ENCODE measurements around the gene CPXM2.

The CPXM2 gene

GRCh38 chr10:123722351-123722750, 169.3 kb downstream of the CPXM2 start:
- Mint-ChIP-seq H3K27ac (no peak overlapping the region), H3K9me3 (no peaks in the 10 kb centered on the region), H3K4me1 (no peaks in the 10 kb centered on the region), H3K4me3 (no peak overlapping the region), H3K36me3 (no peaks in the 10 kb centered on the region), H3K27me3 (peaks cover 8% of the 10 kb centered on the region)
- ATAC-seq, result no peak

DNA sequence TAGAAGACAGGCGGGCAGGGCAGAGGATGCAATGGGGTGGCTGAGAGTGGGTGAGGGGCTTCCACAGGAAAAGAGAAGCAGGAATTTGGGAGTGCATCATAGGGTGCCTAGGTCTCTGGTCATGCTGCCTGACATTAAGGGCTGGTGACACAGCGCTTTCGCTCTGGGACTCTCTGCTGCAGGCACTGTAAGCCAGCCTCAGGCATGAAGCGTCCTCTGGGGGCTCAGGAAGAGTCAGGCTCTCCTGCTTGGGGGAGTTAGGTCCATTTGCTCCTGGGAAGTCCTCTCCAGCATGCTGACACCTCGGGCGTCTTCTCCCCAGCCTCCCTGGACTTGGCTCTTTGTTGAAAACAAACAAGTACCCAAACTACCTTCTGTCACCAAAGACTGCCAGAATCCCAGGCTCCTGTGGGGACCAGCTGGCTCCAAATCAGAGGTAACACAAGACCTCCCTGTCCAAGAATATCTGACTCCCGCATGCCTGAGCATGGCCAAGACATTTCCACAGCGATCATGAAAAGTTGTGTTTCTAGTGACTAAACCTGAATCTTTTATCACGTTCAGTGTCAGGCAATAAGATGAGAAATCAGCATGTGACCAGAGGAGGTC, 170.1 kb downstream of the CPXM2 start:
- H3K36me3 Mint-ChIP-seq, result no peaks in the 10 kb centered on the region
- H3K9me3 Mint-ChIP-seq, result no peaks in the 10 kb centered on the region
- no peak for ATAC-seq
- H3K4me1 Mint-ChIP-seq, result no peaks in the 10 kb centered on the region
- no peak overlapping the region for H3K4me3 Mint-ChIP-seq
- H3K27me3 Mint-ChIP-seq, result peaks cover 8% of the 10 kb centered on the region
- no peak overlapping the region for H3K27ac Mint-ChIP-seq

DNA sequence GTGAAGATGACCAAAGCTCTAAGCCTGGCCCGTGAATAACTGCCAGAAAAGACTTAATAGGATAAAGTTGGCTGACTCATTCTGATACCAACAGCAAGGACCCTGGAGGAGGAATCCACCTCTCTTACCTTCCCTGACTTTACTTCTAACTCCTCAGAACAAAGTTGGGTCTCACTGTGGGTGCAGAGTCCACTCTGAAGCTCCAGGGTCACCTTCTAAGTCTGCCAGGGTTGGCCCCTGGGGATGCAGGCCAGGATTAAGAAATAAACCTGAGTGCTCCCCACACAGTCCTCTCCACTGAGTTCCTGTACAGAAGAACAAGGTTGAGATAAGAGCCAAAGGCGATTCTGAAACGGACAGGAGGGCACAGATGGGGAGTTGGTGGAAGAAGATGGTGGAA, 171.1 kb downstream of the CPXM2 start:
- H3K9me3 Mint-ChIP-seq, result no peaks in the 10 kb centered on the region
- no peak for ATAC-seq
- H3K27ac Mint-ChIP-seq, result no peak overlapping the region
- peaks cover 12% of the 10 kb centered on the region for H3K27me3 Mint-ChIP-seq
- H3K36me3 Mint-ChIP-seq, result no peaks in the 10 kb centered on the region
- H3K4me3 Mint-ChIP-seq, result no peak overlapping the region
- H3K4me1 Mint-ChIP-seq, result no peaks in the 10 kb centered on the region

DNA sequence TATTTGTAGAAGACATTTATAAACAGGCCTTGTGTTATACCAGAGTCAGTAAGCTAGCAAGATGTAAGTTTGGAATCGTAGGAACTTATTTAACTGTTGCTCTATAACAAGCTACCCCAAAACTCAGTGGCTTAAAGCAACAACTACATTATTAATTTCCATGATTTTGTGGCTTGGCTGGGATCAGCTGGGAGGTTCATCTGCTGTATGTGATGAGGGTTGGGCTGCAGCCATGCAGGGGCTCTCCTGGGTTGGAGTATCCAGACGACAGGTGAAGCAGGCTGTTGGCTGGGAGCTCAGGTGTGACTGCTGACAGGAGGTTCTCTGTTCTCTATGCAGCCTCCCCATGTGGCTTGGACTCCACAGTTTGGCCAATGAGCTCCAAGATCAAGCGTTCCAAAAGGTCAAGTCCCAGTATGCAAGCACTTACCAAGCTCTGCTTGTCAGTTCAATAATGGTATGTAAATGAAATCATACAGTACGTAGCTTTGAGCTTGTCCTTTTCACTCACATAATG, 173.0 kb downstream of the CPXM2 start:
- ATAC-seq, result no peak
- Mint-ChIP-seq H3K4me3 (no peak overlapping the region), H3K36me3 (no peaks in the 10 kb centered on the region), H3K9me3 (peaks cover 4% of the 10 kb centered on the region), H3K4me1 (no peaks in the 10 kb centered on the region), H3K27ac (no peak overlapping the region), H3K27me3 (peaks cover 24% of the 10 kb centered on the region)

DNA sequence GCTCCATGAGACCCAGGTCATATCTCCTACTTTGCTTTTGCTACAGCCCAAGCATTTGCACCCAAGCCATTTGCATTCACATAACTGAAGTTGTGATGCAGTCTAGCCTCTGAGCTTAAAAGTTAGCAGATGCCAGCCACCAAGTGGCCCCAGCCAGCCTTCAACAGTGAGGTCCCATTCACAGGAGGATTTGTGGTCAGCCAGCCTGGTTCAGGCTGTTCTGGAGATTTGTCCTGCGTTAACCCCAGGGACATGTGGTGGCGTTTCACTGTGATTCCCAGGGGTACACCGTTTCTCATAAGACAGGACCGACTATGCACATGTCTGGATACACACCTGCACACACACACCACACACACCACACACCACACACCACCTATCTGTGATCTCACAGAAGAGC, 174.3 kb downstream of the CPXM2 start:
- Mint-ChIP-seq H3K27me3 (peaks cover 22% of the 10 kb centered on the region), H3K36me3 (no peaks in the 10 kb centered on the region), H3K4me3 (no peak overlapping the region), H3K9me3 (peaks cover 4% of the 10 kb centered on the region), H3K27ac (no peak overlapping the region), H3K4me1 (no peaks in the 10 kb centered on the region)
- no peak for ATAC-seq

DNA sequence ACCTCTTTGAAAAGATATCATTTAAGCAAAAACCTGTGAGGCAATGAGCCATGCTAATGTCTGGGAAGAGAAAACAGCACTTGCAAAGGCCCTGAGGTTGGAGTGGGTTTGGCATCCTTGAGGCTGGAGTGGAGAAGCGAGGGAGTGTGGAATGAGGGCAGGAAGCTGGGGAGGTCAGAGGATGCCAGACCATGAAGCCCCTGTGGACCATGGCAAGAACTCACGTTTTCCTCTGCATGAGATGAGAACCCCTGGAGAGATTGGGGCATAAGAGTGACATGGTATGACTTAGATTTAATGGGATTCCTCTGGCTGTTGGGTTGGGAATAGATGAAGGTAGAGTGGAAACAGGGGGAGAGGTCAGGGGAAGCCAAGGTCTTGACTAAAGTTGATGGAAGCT, 176.1 kb downstream of the CPXM2 start:
- H3K4me3 Mint-ChIP-seq, result no peak overlapping the region
- peaks cover 4% of the 10 kb centered on the region for H3K9me3 Mint-ChIP-seq
- H3K27ac Mint-ChIP-seq, result no peak overlapping the region
- peaks cover 22% of the 10 kb centered on the region for H3K27me3 Mint-ChIP-seq
- ATAC-seq, result no peak
- H3K4me1 Mint-ChIP-seq, result no peaks in the 10 kb centered on the region
- no peaks in the 10 kb centered on the region for H3K36me3 Mint-ChIP-seq

DNA sequence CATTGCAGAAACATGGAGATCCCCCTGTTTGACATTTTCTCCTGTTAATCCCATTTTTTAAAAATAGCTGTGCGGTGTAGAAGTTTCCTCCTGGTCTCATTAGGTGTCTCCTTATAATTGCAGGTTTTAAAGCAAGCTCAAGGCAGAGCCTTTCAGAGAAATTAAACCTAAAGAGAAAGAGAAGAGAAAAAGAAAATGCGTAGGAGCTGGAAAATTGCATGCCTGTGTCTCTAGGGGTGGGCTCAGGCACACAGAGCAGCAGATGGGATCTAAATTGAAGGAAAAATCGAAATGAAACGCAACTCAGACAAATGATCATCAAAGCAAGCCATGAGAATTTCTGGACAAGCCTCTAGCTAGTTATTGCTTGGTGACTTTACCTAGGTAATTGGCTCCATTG, 185.4 kb downstream of the CPXM2 start:
- ATAC-seq, result no peak
- Mint-ChIP-seq H3K9me3 (peaks cover 3% of the 10 kb centered on the region), H3K4me1 (no peaks in the 10 kb centered on the region), H3K36me3 (no peaks in the 10 kb centered on the region), H3K4me3 (no peak overlapping the region), H3K27me3 (peaks cover 35% of the 10 kb centered on the region), H3K27ac (no peak overlapping the region)

DNA sequence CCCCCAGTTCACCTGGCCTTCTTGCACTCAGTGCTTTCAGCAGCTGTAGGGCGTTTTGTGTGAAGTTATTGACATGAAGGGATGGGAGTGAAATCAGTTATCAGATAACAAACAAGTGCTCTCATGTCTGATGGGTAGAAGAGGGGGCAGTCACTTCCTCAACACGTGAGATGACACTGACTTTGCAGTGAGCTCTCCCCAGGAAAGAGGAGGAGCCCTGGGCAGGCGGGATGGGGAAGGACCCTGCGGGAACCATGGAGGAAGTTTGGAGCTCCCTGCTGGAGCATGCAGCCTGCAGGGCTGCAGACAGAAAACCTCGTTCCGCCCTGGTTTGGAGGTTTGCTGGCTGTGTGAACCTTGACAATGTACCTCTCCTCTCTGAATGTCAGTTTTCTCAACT, 186.8 kb downstream of the CPXM2 start:
- no peak overlapping the region for H3K4me3 Mint-ChIP-seq
- no peak for ATAC-seq
- H3K4me1 Mint-ChIP-seq, result no peaks in the 10 kb centered on the region

DNA sequence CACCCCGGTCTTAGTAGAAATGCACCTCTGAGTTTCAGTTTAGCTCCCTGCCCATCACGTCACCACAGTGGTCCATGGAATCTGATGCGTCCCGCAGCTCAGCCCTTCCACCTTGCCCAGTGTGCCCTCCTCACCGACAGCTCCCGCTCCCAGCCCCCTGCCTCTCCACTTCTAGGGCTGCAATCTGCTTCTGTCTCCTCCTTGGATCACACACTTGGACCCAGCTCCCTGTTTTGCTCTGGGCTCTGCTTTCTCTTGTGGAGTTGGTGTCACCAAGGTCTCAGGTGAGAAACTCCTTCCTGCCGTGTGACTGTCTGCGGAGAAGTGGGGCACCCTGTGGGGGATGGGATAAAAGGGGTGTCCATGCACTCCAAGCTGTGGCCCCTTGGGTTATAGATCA, 187.5 kb downstream of the CPXM2 start:
- H3K27ac Mint-ChIP-seq, result no peak overlapping the region

More for the DNA sequence above, 186.8 kb downstream of the CPXM2 start:
- Mint-ChIP-seq H3K36me3 (no peaks in the 10 kb centered on the region), H3K27me3 (peaks cover 35% of the 10 kb centered on the region), H3K27ac (no peak overlapping the region), H3K9me3 (peaks cover 3% of the 10 kb centered on the region)

GRCh38 chr10:123703195-123703790, 188.3 kb downstream of the CPXM2 start:
- H3K27me3 Mint-ChIP-seq, result peaks cover 27% of the 10 kb centered on the region
- H3K9me3 Mint-ChIP-seq, result no peaks in the 10 kb centered on the region
- ATAC-seq, result no peak
- no peak overlapping the region for H3K27ac Mint-ChIP-seq
- H3K4me3 Mint-ChIP-seq, result no peak overlapping the region
- no peaks in the 10 kb centered on the region for H3K4me1 Mint-ChIP-seq
- no peaks in the 10 kb centered on the region for H3K36me3 Mint-ChIP-seq

More for the DNA sequence above, 187.5 kb downstream of the CPXM2 start:
- H3K27me3 Mint-ChIP-seq, result peaks cover 35% of the 10 kb centered on the region
- H3K4me3 Mint-ChIP-seq, result no peak overlapping the region
- H3K9me3 Mint-ChIP-seq, result peaks cover 3% of the 10 kb centered on the region
- H3K4me1 Mint-ChIP-seq, result no peaks in the 10 kb centered on the region
- H3K36me3 Mint-ChIP-seq, result no peaks in the 10 kb centered on the region
- ATAC-seq, result no peak

Data from stimulated activated memory B cell treated with anti-CD40 and anti-IgM and Interleukin-4, amounts not matched to agents 10 μg/mL and 1 μg/mL and 100 μg/mL, for 72 hours (primary cell).